ENCODE results near the gene FURIN. TPM values are rescaled to one million over a fixed set of nuclear protein-coding genes. Genes with fewer than 3 reads are reported as not detected.

Gene FURIN
- polyA plus RNA-seq, 1 of the 3 experiments (the other 2 are of a cell fraction), result 40.8 TPM

- no peaks in the 10 kb centered on the region for H3K4me1 ChIP-seq (ENCODE audit: control insufficient read depth in 1 of 2, insufficient read depth in 2 of 2, low read depth in 1 of 2, low read length in 1 of 2)
- no peak overlapping the region for H2AFZ ChIP-seq (ENCODE audit: low read depth)
- H3K4me2 ChIP-seq, result no peak overlapping the region
- H3K79me2 ChIP-seq (ENCODE audit: insufficient read depth), result no peaks in the 10 kb centered on the region
- H3K4me3 ChIP-seq (ENCODE audit: low read depth in 2 of 2, low read length in 1 of 2), result no peak overlapping the region
- DNase-seq, result no peak
- ChIA-PET CTCF (interaction anchor here (0.9 kb wide), 1 partner anchor 14 kb away, joined by 3 read pairs; no protein-coding TSS in a partner anchor), POLR2A (no interaction called here)
- no peak overlapping the region for H3K27ac ChIP-seq (ENCODE audit: low read depth in 2 of 2, low read length in 1 of 2)
- no peaks in the 10 kb centered on the region for H3K9me3 ChIP-seq
- no peaks in the 10 kb centered on the region for H4K20me1 ChIP-seq (ENCODE audit: insufficient read depth)
- no peak overlapping the region for H3K9ac ChIP-seq
- H3F3A ChIP-seq (replicated peaks; ENCODE audit: insufficient read depth), result no peaks in the 10 kb centered on the region
- no peaks in the 10 kb centered on the region for H3K9me2 ChIP-seq
- peaks cover 0 to 65% of the 10 kb centered on the region in 2 experiments for H3K36me3 ChIP-seq (replicated peaks in 1 of 2; ENCODE audit: control insufficient read depth in 1 of 2, insufficient read depth in 2 of 2, low read length in 1 of 2)
- 100% methylated on average over 4 of the region's 7 CpGs for WGBS (ENCODE audit: low lambda C conversion rate)
- TF ChIP-seq NRF1 (IDR thresholded peaks at IDR 0.05; ENCODE audit: low read depth, low read length), result no peak
- no peak for TF ChIP-seq GATA2 (CRISPR knock-in tag; IDR thresholded peaks at IDR 0.05)
- TF ChIP-seq MAX (IDR thresholded peaks at IDR 0.05; ENCODE audit: low read depth), result no peak
- no peak for TF ChIP-seq USF2 (IDR thresholded peaks at IDR 0.05; ENCODE audit: borderline replicate concordance, low read depth, low read length)
- TF ChIP-seq FOXJ3 (CRISPR knock-in tag; IDR thresholded peaks at IDR 0.05), result no peak
- no peak for TF ChIP-seq RFX5 (IDR thresholded peaks at IDR 0.05; ENCODE audit: low read length)
- no peak for TF ChIP-seq GABPA (IDR thresholded peaks at IDR 0.05; ENCODE audit: low read depth)
- TF ChIP-seq FOSL2 (IDR thresholded peaks at IDR 0.05; ENCODE audit: borderline replicate concordance, low read depth), result no peak
- no peak for TF ChIP-seq EZH2phosphoT487 (IDR thresholded peaks at IDR 0.05; ENCODE audit: borderline replicate concordance, low read depth)
- TF ChIP-seq TAF1 (IDR thresholded peaks at IDR 0.05; ENCODE audit: borderline replicate concordance, low read depth, low read length), result no peak
- no peak for TF ChIP-seq TCF12 (IDR thresholded peaks at IDR 0.05)
- no peak for TF ChIP-seq ZBTB33 (IDR thresholded peaks at IDR 0.05; ENCODE audit: borderline replicate concordance, low read depth)
- no peak for TF ChIP-seq YY1 (IDR thresholded peaks at IDR 0.05; ENCODE audit: low read depth)
- no peak for TF ChIP-seq NFIC (IDR thresholded peaks at IDR 0.05; ENCODE audit: borderline replicate concordance)
- H3K27me3 ChIP-seq (ENCODE audit: insufficient read depth), result no peaks in the 10 kb centered on the region
These were observed 44.3 kb downstream of the FURIN start for GRCh38 chr15:90912770-90913075.

GRCh38 chr15:90913398-90913944 lies 45.1 kb downstream of the FURIN start:
- no peaks in the 10 kb centered on the region for H3K4me1 ChIP-seq (ENCODE audit: control insufficient read depth in 1 of 2, insufficient read depth in 2 of 2, low read depth in 1 of 2, low read length in 1 of 2)
- no peak overlapping the region for H3K4me3 ChIP-seq (ENCODE audit: low read depth in 2 of 2, low read length in 1 of 2)
- 100% methylated on average over 1 of the region's 12 CpGs for WGBS (ENCODE audit: low lambda C conversion rate)
- no peak for TF ChIP-seq SMC3 (IDR thresholded peaks at IDR 0.05; ENCODE audit: low read depth, low read length)
- ChIA-PET CTCF (interaction anchor here (0.9 to 1.8 kb wide), 3 partner anchors 15 to 265 kb away, joined by 3 to 10 read pairs (median 3); no protein-coding TSS in a partner anchor), POLR2A (no interaction called here)
- H3K9ac ChIP-seq, result no peak overlapping the region
- no peak for DNase-seq
- no peaks in the 10 kb centered on the region for H3K9me2 ChIP-seq
- no peak overlapping the region for H3K27ac ChIP-seq (ENCODE audit: low read depth in 2 of 2, low read length in 1 of 2)
- H3K27me3 ChIP-seq (ENCODE audit: insufficient read depth), result no peaks in the 10 kb centered on the region
- no peaks in the 10 kb centered on the region for H3F3A ChIP-seq (replicated peaks; ENCODE audit: insufficient read depth)
- no peaks in the 10 kb centered on the region for H3K9me3 ChIP-seq
- no peaks in the 10 kb centered on the region for H4K20me1 ChIP-seq (ENCODE audit: insufficient read depth)
- no peak overlapping the region for H2AFZ ChIP-seq (ENCODE audit: low read depth)
- peaks cover 0 to 66% of the 10 kb centered on the region in 2 experiments for H3K36me3 ChIP-seq (replicated peaks in 1 of 2; ENCODE audit: control insufficient read depth in 1 of 2, insufficient read depth in 2 of 2, low read length in 1 of 2)
- H3K4me2 ChIP-seq, result no peak overlapping the region
- H3K79me2 ChIP-seq (ENCODE audit: insufficient read depth), result no peaks in the 10 kb centered on the region
